Measurements from ENCODE around the gene TMEM121B.

DNA sequence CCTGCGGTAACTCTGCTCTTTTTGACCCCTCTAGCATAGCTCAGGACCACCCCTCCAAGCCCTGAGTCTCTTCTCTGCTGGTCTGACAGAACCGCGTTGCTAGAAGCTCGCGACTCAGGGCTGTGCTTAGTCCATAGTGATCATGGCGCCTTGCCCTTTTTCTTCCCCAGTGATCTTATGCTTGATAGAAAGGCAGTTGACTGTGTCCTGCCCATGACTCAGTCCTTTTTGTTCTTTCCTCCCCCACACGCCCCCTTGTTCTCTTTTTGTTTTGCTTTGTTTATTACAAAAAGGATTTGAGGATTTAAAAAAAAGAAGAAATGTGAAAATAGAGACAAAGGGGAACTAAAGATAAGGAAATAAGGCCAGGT is 18.9 kb downstream of the TMEM121B start:
- TF ChIP-seq CTCF (IDR thresholded peaks at IDR 0.05) (no peak), EP300 (IDR thresholded peaks at IDR 0.05) (no peak), POLR2A (IDR thresholded peaks at IDR 0.05) (no peak)

All from tibial nerve (tissue), 4 donors.